HepG2 (cell line): ENCODE results near the gene SAMD4A. TPM values are rescaled to one million over a fixed set of nuclear protein-coding genes. Genes with fewer than 3 reads are reported as not detected.
A peak's percentile ranks its signal among the peaks of the same experiment; 100 is the strongest.

Source experiments
- BRCA1 ChIP-seq: sonication (generic); formaldehyde crosslinking; IDR thresholded peaks from 2 replicates; pipeline ENCODE4 v1.4.0; 2020; ENCODE audit warnings: missing genetic modification reagents
- CSRNP2 ChIP-seq: sonication (generic); formaldehyde crosslinking; conservative IDR thresholded peaks from 2 replicates; pipeline ENCODE4 v1.8.0; 2022; ENCODE audit warnings: low read depth, missing genetic modification reagents
- DZIP1 ChIP-seq: sonication (generic); formaldehyde crosslinking; IDR thresholded peaks from 2 replicates; pipeline ENCODE4 v1.5.0; 2020; ENCODE audit warnings: mild to moderate bottlenecking, missing genetic modification reagents
- FOXO1 ChIP-seq: sonication (generic); formaldehyde crosslinking; IDR thresholded peaks from 2 replicates; pipeline ENCODE4 v1.4.0; 2020; ENCODE audit warnings: missing genetic modification reagents
- ZC3H13 ChIP-seq: sonication (generic); formaldehyde crosslinking; IDR thresholded peaks from 2 replicates; pipeline ENCODE4 v1.8.1; 2023; ENCODE audit warnings: mild to moderate bottlenecking, missing genetic modification reagents, moderate library complexity
- ZNF264 ChIP-seq: sonication (generic); formaldehyde crosslinking; IDR thresholded peaks from 2 replicates; pipeline ENCODE4 v1.4.0; 2020; ENCODE audit warnings: missing genetic modification reagents
- ZNF446 ChIP-seq: sonication (generic); formaldehyde crosslinking; IDR thresholded peaks from 2 replicates; pipeline ENCODE4 v1.5.0; 2020; ENCODE audit warnings: mild to moderate bottlenecking, missing genetic modification reagents
- ZSCAN25 ChIP-seq: sonication (generic); formaldehyde crosslinking; IDR thresholded peaks from 2 replicates; pipeline ENCODE4 v1.8.0; 2022; ENCODE audit warnings: mild to moderate bottlenecking, missing genetic modification reagents
- polyA plus RNA-seq, 8 experiments: library from polyadenylated mRNA; depleted of rRNA in 3 of 8; stranded (reverse) in 7 of 8; unstranded in 1 of 8; fragments of >200 nt; fragmentation: Illumina TruSeq in 4 of 8; extraction: Trizol in 4 of 8; gene quantifications; 2 replicates each; pipeline versions ENCODE4 v1.2.1 to v1.2.3, GENCODE V29; 2011 to 2016; ENCODE audit warnings: low read depth in 4 of 8, missing spikeins in 1 of 8, mixed read lengths in 1 of 8; ENCODE audit not compliant: insufficient read depth in 1 of 8
- total RNA-seq, 5 experiments: library from RNA; depleted of rRNA; stranded (reverse); fragments of >200 nt; fragmentation: Illumina TruSeq; extraction: Trizol; gene quantifications; 2 replicates each; pipeline ENCODE4 v1.2.3, GENCODE V29; 2016; ENCODE audit warnings: low read depth in 1 of 5
- TF ChIP-seq, protein P1 (sequence below), 2 experiments: fragments of 450-650 bp in 1 of 2; sonication (generic) in 1 of 2; formaldehyde crosslinking in 1 of 2; IDR thresholded peaks; 2 replicates each; pipeline versions ENCODE4 v1.6.1 to v1.8.0; 2016 to 2022; ENCODE audit warnings: antibody characterized with exemption in 1 of 2, mild to moderate bottlenecking in 1 of 2, missing genetic modification reagents in 1 of 2
- TF ChIP-seq, protein P2 (sequence below), 2 experiments: fragments of 450-650 bp in 1 of 2; sonication (generic) in 1 of 2; formaldehyde crosslinking; IDR thresholded peaks; 2 replicates each; pipeline versions ENCODE4 v1.5.0 to v1.8.0; 2020 to 2022; ENCODE audit warnings: mild to moderate bottlenecking in 1 of 2, missing genetic modification reagents in 1 of 2
- TF ChIP-seq, protein P3 (sequence below): IDR thresholded peaks from 2 replicates; pipeline ENCODE4 v1.6.1; 2016

The SAMD4A gene
- total and polyA plus RNA-seq, 2 of the 13 experiments (the other 11 are each of a cell fraction or from before 2014, with no cell fraction given): 11.8 to 13.0 TPM

- TF ChIP-seq, protein P1, sequence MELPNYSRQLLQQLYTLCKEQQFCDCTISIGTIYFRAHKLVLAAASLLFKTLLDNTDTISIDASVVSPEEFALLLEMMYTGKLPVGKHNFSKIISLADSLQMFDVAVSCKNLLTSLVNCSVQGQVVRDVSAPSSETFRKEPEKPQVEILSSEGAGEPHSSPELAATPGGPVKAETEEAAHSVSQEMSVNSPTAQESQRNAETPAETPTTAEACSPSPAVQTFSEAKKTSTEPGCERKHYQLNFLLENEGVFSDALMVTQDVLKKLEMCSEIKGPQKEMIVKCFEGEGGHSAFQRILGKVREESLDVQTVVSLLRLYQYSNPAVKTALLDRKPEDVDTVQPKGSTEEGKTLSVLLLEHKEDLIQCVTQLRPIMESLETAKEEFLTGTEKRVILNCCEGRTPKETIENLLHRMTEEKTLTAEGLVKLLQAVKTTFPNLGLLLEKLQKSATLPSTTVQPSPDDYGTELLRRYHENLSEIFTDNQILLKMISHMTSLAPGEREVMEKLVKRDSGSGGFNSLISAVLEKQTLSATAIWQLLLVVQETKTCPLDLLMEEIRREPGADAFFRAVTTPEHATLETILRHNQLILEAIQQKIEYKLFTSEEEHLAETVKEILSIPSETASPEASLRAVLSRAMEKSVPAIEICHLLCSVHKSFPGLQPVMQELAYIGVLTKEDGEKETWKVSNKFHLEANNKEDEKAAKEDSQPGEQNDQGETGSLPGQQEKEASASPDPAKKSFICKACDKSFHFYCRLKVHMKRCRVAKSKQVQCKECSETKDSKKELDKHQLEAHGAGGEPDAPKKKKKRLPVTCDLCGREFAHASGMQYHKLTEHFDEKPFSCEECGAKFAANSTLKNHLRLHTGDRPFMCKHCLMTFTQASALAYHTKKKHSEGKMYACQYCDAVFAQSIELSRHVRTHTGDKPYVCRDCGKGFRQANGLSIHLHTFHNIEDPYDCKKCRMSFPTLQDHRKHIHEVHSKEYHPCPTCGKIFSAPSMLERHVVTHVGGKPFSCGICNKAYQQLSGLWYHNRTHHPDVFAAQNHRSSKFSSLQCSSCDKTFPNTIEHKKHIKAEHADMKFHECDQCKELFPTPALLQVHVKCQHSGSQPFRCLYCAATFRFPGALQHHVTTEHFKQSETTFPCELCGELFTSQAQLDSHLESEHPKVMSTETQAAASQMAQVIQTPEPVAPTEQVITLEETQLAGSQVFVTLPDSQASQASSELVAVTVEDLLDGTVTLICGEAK (IDR thresholded peaks at IDR 0.05): no peak
- TF ChIP-seq, protein P1 (CRISPR knock-in tag; IDR thresholded peaks at IDR 0.05): peak; percentile 80
- TF ChIP-seq ZC3H13 (0 out of 2 replicates have a peak, but pooled peaks have one; percentile 42), CSRNP2 (no peak), ZNF446 (CRISPR knock-in tag) (no peak), BRCA1 (CRISPR knock-in tag) (peak; percentile 64; the same call in 1 of the 2 replicates), ZNF264 (CRISPR knock-in tag) (peak; percentile 38), DZIP1 (peak; percentile 73), ZSCAN25 (CRISPR knock-in tag) (peak; percentile 50; the same call in 1 of the 2 replicates), FOXO1 (CRISPR knock-in tag) (0 out of 2 replicates have a peak, but pooled peaks have one; percentile 16)
- TF ChIP-seq, protein P2, sequence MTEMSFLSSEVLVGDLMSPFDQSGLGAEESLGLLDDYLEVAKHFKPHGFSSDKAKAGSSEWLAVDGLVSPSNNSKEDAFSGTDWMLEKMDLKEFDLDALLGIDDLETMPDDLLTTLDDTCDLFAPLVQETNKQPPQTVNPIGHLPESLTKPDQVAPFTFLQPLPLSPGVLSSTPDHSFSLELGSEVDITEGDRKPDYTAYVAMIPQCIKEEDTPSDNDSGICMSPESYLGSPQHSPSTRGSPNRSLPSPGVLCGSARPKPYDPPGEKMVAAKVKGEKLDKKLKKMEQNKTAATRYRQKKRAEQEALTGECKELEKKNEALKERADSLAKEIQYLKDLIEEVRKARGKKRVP (CRISPR knock-in tag; IDR thresholded peaks at IDR 0.05): no peak
- TF ChIP-seq, protein P3, sequence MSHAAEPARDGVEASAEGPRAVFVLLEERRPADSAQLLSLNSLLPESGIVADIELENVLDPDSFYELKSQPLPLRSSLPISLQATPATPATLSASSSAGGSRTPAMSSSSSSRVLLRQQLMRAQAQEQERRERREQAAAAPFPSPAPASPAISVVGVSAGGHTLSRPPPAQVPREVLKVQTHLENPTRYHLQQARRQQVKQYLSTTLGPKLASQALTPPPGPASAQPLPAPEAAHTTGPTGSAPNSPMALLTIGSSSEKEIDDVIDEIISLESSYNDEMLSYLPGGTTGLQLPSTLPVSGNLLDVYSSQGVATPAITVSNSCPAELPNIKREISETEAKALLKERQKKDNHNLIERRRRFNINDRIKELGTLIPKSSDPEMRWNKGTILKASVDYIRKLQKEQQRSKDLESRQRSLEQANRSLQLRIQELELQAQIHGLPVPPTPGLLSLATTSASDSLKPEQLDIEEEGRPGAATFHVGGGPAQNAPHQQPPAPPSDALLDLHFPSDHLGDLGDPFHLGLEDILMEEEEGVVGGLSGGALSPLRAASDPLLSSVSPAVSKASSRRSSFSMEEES: no peak
These were observed 1.8 kb upstream of the SAMD4A start (continued) for GRCh38 chr14:54564868-54565784.
